Liver (tissue), 2 donors: ENCODE results near the gene CHCHD1.

Experiments used
- TF ChIP-seq, protein P1 (sequence below): fragments of 150-350 bp; IDR thresholded peaks from 2 replicates; pipeline ENCODE4 v1.5.1; 2017; ENCODE audit warnings: improper control_type of control experiment, low read depth, low read length; ENCODE audit not compliant: missing input control
- TF ChIP-seq, protein P2 (sequence below): IDR thresholded peaks from 2 replicates; pipeline ENCODE4 v1.6.1; 2016; ENCODE audit warnings: antibody characterized with exemption, mild to moderate bottlenecking
- TF ChIP-seq, protein P3 (sequence below): IDR thresholded peaks from 2 replicates; pipeline ENCODE4 v1.6.1; 2016; ENCODE audit warnings: antibody characterized with exemption
- donor health status: healthy.

DNA sequence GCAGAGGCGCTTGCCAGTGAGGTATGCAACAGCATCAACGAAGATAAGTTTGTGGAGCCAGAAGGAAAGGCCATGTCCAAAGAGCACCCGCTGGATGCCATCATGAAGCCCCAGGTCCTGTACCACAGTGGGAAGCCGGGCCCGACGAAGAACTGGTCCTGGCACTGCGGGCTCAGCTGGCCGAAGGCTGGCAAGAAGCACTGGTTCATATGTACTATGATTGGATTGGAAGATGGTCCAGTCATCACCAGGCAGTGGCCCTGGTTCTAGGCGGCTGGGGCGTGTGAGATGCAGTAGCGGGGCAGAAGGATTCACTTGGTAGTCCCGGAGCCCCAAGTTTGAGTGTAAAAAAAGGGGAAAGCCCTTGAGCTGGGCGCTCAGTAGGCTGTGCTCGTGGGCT lies 25.6 kb downstream of the CHCHD1 start:
- TF ChIP-seq, protein P1, sequence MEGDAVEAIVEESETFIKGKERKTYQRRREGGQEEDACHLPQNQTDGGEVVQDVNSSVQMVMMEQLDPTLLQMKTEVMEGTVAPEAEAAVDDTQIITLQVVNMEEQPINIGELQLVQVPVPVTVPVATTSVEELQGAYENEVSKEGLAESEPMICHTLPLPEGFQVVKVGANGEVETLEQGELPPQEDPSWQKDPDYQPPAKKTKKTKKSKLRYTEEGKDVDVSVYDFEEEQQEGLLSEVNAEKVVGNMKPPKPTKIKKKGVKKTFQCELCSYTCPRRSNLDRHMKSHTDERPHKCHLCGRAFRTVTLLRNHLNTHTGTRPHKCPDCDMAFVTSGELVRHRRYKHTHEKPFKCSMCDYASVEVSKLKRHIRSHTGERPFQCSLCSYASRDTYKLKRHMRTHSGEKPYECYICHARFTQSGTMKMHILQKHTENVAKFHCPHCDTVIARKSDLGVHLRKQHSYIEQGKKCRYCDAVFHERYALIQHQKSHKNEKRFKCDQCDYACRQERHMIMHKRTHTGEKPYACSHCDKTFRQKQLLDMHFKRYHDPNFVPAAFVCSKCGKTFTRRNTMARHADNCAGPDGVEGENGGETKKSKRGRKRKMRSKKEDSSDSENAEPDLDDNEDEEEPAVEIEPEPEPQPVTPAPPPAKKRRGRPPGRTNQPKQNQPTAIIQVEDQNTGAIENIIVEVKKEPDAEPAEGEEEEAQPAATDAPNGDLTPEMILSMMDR: no peak
- TF ChIP-seq, protein P2, sequence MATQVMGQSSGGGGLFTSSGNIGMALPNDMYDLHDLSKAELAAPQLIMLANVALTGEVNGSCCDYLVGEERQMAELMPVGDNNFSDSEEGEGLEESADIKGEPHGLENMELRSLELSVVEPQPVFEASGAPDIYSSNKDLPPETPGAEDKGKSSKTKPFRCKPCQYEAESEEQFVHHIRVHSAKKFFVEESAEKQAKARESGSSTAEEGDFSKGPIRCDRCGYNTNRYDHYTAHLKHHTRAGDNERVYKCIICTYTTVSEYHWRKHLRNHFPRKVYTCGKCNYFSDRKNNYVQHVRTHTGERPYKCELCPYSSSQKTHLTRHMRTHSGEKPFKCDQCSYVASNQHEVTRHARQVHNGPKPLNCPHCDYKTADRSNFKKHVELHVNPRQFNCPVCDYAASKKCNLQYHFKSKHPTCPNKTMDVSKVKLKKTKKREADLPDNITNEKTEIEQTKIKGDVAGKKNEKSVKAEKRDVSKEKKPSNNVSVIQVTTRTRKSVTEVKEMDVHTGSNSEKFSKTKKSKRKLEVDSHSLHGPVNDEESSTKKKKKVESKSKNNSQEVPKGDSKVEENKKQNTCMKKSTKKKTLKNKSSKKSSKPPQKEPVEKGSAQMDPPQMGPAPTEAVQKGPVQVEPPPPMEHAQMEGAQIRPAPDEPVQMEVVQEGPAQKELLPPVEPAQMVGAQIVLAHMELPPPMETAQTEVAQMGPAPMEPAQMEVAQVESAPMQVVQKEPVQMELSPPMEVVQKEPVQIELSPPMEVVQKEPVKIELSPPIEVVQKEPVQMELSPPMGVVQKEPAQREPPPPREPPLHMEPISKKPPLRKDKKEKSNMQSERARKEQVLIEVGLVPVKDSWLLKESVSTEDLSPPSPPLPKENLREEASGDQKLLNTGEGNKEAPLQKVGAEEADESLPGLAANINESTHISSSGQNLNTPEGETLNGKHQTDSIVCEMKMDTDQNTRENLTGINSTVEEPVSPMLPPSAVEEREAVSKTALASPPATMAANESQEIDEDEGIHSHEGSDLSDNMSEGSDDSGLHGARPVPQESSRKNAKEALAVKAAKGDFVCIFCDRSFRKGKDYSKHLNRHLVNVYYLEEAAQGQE: no peak
- TF ChIP-seq, protein P3, sequence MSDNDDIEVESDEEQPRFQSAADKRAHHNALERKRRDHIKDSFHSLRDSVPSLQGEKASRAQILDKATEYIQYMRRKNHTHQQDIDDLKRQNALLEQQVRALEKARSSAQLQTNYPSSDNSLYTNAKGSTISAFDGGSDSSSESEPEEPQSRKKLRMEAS: no peak
